ENCODE data around the gene HDC. TPM values are rescaled to one million over a fixed set of nuclear protein-coding genes. Genes with fewer than 3 reads are reported as not detected.

Gene HDC
- polyA plus RNA-seq, 1 donor (not counting 4 experiments of a cell fraction or from before 2014, with no cell fraction given), result not detected

DNA sequence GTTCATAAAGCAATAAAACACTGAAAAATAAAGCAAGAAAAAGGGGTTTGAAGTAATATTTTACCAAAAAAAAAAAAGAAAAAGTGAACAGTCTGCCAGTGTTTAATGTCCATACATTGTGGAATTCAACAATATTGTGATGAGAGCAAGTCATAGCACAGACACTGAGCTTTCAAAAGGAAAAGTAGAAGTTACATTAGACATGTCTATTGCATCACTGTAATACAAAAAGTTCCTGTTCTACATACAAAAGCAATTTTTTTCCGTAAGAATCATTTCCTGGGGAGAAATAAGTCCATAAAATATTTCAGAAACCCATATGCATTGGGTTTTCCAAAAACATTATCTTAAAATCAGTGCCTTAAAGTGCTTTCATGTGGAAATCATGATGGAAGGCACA lies 11.8 kb upstream of the HDC start:
- H3K9me1 ChIP-seq (ENCODE audit: control insufficient read depth, extremely low read depth, insufficient read depth, low read length), result no peaks in the 10 kb centered on the region
- H3K27ac ChIP-seq (ENCODE audit: control insufficient read depth, insufficient read depth, low read length), result no peak overlapping the region
- FAIRE-seq, result no peak
- DNase-seq (ENCODE audit: low read depth, low spot score), result no peak
- H3K36me3 ChIP-seq (ENCODE audit: control insufficient read depth in 2 of 2, extremely low read depth in 1 of 2, insufficient read depth in 2 of 2, low read length in 2 of 2), result no peaks in the 10 kb centered on the region
- H3K79me2 ChIP-seq (ENCODE audit: control insufficient read depth, insufficient read depth, low read length), result no peaks in the 10 kb centered on the region
- no peaks in the 10 kb centered on the region for H3K9me3 ChIP-seq (ENCODE audit: control insufficient read depth, low read depth, low read length)
- peaks cover 12% of the 10 kb centered on the region for H3K4me1 ChIP-seq (ENCODE audit: control insufficient read depth, extremely low read depth, insufficient read depth, low read length)
- H3K9ac ChIP-seq (ENCODE audit: control insufficient read depth, extremely low read depth, insufficient read depth, low read length), result no peak overlapping the region
- dilution Hi-C loops (cut with MboI; ENCODE audit: extremely low pct_ligation_motif_present, low sequenced_read_pairs), result no loop called here
- no peak overlapping the region for H3K4me2 ChIP-seq (ENCODE audit: control insufficient read depth, extremely low read depth, insufficient read depth, low read depth, low read length)
- no peaks in the 10 kb centered on the region for H3K27me3 ChIP-seq (ENCODE audit: control insufficient read depth, extremely low read depth, insufficient read depth, low read length)
- H3K4me3 ChIP-seq (ENCODE audit: control insufficient read depth in 2 of 3, extremely low read depth in 1 of 3, insufficient read depth in 2 of 3, low read depth in 1 of 3, low read length in 3 of 3), result no peak overlapping the region
- H2AFZ ChIP-seq (ENCODE audit: control insufficient read depth, low read length), result no peak overlapping the region
- H4K20me1 ChIP-seq (ENCODE audit: control insufficient read depth, extremely low read depth, insufficient read depth, low read length), result no peaks in the 10 kb centered on the region
- TF ChIP-seq, protein P1, sequence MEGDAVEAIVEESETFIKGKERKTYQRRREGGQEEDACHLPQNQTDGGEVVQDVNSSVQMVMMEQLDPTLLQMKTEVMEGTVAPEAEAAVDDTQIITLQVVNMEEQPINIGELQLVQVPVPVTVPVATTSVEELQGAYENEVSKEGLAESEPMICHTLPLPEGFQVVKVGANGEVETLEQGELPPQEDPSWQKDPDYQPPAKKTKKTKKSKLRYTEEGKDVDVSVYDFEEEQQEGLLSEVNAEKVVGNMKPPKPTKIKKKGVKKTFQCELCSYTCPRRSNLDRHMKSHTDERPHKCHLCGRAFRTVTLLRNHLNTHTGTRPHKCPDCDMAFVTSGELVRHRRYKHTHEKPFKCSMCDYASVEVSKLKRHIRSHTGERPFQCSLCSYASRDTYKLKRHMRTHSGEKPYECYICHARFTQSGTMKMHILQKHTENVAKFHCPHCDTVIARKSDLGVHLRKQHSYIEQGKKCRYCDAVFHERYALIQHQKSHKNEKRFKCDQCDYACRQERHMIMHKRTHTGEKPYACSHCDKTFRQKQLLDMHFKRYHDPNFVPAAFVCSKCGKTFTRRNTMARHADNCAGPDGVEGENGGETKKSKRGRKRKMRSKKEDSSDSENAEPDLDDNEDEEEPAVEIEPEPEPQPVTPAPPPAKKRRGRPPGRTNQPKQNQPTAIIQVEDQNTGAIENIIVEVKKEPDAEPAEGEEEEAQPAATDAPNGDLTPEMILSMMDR (optimal IDR thresholded peaks at IDR 0.05 in 1 of 3, IDR thresholded peaks at IDR 0.05 in 1 of 3, conservative IDR thresholded peaks at IDR 0.05 in 1 of 3; ENCODE audit: extremely low read depth in 1 of 3, insufficient read depth in 2 of 3, low read length in 3 of 3), result no peak
- TF ChIP-seq EZH2 (IDR thresholded peaks at IDR 0.05; ENCODE audit: low read length), result no peak

DNA sequence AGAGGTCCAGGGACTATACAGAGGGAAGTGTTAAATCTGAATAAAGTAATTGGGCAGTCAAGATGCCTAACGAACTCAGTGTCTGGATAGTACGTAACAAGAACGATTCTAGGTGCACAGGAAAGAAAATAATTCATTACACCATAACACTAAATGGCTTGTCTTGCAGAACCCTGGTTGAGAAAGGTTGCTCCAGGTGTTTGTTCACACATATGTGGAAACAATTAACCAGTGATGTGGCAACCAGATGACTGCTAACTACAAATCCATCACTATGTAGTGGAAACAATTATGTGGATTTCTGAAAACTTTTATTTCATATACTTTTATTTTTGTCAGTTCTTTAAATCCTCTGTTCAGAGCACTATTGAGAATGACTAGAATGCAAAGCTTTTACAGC lies 10.4 kb upstream of the HDC start:
- Histone ChIP-seq H2AFZ (ENCODE audit: control insufficient read depth, low read length) (no peak overlapping the region), H3K27me3 (ENCODE audit: control insufficient read depth, extremely low read depth, insufficient read depth, low read length) (no peaks in the 10 kb centered on the region), H3K9me1 (ENCODE audit: control insufficient read depth, extremely low read depth, insufficient read depth, low read length) (no peaks in the 10 kb centered on the region), H3K36me3 (ENCODE audit: control insufficient read depth in 2 of 2, extremely low read depth in 1 of 2, insufficient read depth in 2 of 2, low read length in 2 of 2) (no peaks in the 10 kb centered on the region), H3K4me3 (ENCODE audit: control insufficient read depth in 2 of 3, extremely low read depth in 1 of 3, insufficient read depth in 2 of 3, low read depth in 1 of 3, low read length in 3 of 3) (no peak overlapping the region), H3K27ac (ENCODE audit: control insufficient read depth, insufficient read depth, low read length) (no peak overlapping the region), H3K9ac (ENCODE audit: control insufficient read depth, extremely low read depth, insufficient read depth, low read length) (no peak overlapping the region), H4K20me1 (ENCODE audit: control insufficient read depth, extremely low read depth, insufficient read depth, low read length) (no peaks in the 10 kb centered on the region), H3K4me1 (ENCODE audit: control insufficient read depth, extremely low read depth, insufficient read depth, low read length) (peaks cover 11% of the 10 kb centered on the region), H3K79me2 (ENCODE audit: control insufficient read depth, insufficient read depth, low read length) (no peaks in the 10 kb centered on the region), H3K4me2 (ENCODE audit: control insufficient read depth, extremely low read depth, insufficient read depth, low read depth, low read length) (no peak overlapping the region), H3K9me3 (ENCODE audit: control insufficient read depth, low read depth, low read length) (no peaks in the 10 kb centered on the region)
- dilution Hi-C loops (cut with MboI; ENCODE audit: extremely low pct_ligation_motif_present, low sequenced_read_pairs), result no loop called here
- no peak for FAIRE-seq
- no peak for DNase-seq (ENCODE audit: low read depth, low spot score)
- no peak for TF ChIP-seq EZH2 (IDR thresholded peaks at IDR 0.05; ENCODE audit: low read length)
- TF ChIP-seq, protein P1 (optimal IDR thresholded peaks at IDR 0.05 in 1 of 3, IDR thresholded peaks at IDR 0.05 in 1 of 3, conservative IDR thresholded peaks at IDR 0.05 in 1 of 3; ENCODE audit: extremely low read depth in 1 of 3, insufficient read depth in 2 of 3, low read length in 3 of 3), result no peak
